IPS-20b (cell line): ENCODE measurements around the gene ZDHHC20.
"Not testable (repeated sequence)": the region's sequence is repeated elsewhere in the genome, so short reads cannot be mapped to it uniquely, and the experiment has no call there.

Source experiments
- H3K27ac ChIP-seq: one replicate; pipeline ENCODE4 v1.5.1; 2013; ENCODE audit warnings: low read length
- H3K27me3 ChIP-seq: 2 replicates; pipeline ENCODE4 v1.6.1; 2013; ENCODE audit warnings: mild to moderate bottlenecking, low read length, inconsistent platforms; ENCODE audit not compliant: insufficient read depth
- H3K36me3 ChIP-seq: 2 replicates; pipeline ENCODE4 v1.6.1; 2013; ENCODE audit warnings: low read depth, mild to moderate bottlenecking, inconsistent platforms, low read length, moderate library complexity; ENCODE audit not compliant: insufficient read depth
- H3K4me1 ChIP-seq: 2 replicates; pipeline ENCODE4 v1.6.1; 2013; ENCODE audit warnings: mild to moderate bottlenecking, control low read depth, inconsistent platforms, low read length, moderate library complexity; ENCODE audit not compliant: insufficient read depth
- H3K4me3 ChIP-seq: 2 replicates; pipeline ENCODE4 v1.5.1; 2013; ENCODE audit warnings: mild to moderate bottlenecking, low read length, inconsistent platforms
- H3K9ac ChIP-seq: 2 replicates; pipeline ENCODE4 v1.6.1; 2013; ENCODE audit warnings: low read depth, mild to moderate bottlenecking, inconsistent platforms, low read length, moderate library complexity
- H3K9me3 ChIP-seq: 2 replicates; pipeline ENCODE4 v1.6.1; 2013; ENCODE audit warnings: mild to moderate bottlenecking, low read depth, low read length, inconsistent platforms; ENCODE audit not compliant: insufficient read depth

ZDHHC20 gene

DNA sequence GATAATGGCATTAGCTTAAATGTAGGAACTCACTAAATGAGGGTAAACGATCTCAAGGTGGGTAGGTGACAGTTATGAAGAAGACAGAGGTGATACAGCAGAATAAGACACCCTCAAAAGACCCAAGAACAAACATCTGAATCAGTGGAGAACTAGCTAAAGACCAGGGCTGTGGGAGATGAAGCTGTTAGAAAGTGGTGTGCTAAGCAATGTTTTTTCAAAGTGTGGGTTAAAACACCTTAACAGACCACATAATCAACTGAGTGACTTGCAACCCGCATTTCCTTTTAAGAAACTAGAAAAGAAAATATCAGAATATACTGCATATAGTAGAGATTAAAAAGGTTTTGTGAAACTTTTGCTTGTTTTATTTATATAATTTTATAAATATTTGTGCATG, 70.0 kb downstream of the ZDHHC20 start:
- H3K4me3 ChIP-seq = no peak overlapping the region
- H3K36me3 ChIP-seq = peaks cover 59% of the 10 kb centered on the region
- no peaks in the 10 kb centered on the region for H3K4me1 ChIP-seq
- H3K9me3 ChIP-seq = peaks cover 6% of the 10 kb centered on the region; the same call in 1 of the 2 replicates
- no peak overlapping the region for H3K27ac ChIP-seq
- no peak overlapping the region for H3K9ac ChIP-seq
- H3K27me3 ChIP-seq = no peaks in the 10 kb centered on the region

- peaks cover 68% of the 10 kb centered on the region for H3K36me3 ChIP-seq
- H3K27ac ChIP-seq = no peak overlapping the region
Observed at GRCh38 chr13:21385710-21386109, 73.4 kb downstream of the ZDHHC20 start.

DNA sequence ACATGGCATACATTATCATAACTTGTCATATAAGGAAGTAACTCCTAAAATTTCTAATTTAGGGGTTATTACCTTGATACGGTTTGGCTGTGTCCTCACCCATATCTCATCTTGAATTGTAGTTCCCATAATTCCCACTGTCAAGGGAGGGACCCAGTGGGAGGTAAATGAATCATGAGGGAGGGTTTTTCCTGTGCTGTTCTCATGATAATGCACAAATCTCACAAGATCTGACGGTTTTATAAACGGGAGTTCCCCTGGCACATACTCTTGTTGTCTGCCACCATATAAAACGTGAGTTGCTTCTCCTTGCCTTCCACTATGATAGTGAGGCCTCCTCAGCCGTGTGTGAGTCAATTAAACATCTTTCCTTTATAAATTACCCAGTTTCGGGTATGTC, 76.0 kb downstream of the ZDHHC20 start:
- peaks cover 6% of the 10 kb centered on the region; the same call in 1 of the 2 replicates for H3K9me3 ChIP-seq
- no peaks in the 10 kb centered on the region; the same call in 1 of the 2 replicates for H3K4me1 ChIP-seq
- no peak overlapping the region for H3K4me3 ChIP-seq
- no peaks in the 10 kb centered on the region for H3K27me3 ChIP-seq
- no peak overlapping the region for H3K9ac ChIP-seq
- H3K27ac ChIP-seq = no peak overlapping the region
- peaks cover 68% of the 10 kb centered on the region for H3K36me3 ChIP-seq

More at GRCh38 chr13:21385710-21386109, 73.4 kb downstream of the ZDHHC20 start:
- H3K4me3 ChIP-seq = no peak overlapping the region
- H3K27me3 ChIP-seq = no peaks in the 10 kb centered on the region
- peaks cover 6% of the 10 kb centered on the region; the same call in 1 of the 2 replicates for H3K9me3 ChIP-seq
- H3K4me1 ChIP-seq = no peaks in the 10 kb centered on the region; the same call in 1 of the 2 replicates
- H3K9ac ChIP-seq = no peak overlapping the region

DNA sequence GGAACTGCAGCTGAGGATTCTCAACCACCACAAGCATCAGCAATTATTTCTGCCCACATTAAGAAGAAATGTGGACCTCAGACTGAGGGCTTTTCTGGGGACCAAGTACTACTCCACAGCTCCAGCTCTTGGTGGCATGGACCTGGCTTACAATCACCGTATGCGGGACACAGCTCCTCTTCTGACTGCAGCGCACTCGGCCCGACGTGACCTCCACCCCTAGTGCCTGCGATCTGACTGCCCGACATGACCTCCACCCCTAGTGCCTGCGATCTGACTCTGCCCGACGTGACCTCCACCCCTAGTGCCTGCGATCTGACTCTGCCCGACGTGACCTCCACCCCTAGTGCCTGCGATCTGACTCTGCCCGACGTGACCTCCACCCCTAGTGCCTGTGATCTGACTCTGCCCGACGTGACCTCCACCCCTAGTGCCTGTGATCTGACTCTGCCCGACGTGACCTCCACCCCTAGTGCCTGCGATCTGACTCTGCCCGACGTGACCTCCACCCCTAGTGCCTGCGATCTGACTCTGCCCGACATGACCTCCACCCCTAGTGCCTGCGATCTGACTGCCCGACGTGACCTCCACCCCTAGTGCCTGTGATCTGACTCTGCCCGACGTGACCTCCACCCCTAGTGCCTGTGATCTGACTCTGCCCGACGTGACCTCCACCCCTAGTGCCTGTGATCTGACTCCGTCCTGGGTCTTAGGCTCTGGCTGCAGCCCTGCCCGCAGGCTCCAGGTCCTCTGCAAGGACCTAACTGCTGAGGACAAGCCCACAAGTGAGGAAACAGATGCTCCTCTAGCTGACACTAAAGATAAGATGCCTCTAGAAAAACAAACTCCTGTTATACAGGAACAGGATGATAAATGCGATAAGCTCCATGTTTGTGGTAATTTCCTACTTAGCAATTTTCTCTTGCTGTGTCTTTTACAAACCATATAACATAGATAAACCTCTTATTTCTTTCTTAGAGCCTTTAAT, 81.8 kb downstream of the ZDHHC20 start:
- not testable (repeated sequence) for H3K4me3 ChIP-seq, H3K27ac ChIP-seq, H3K9ac ChIP-seq, H3K9me3 ChIP-seq, H3K4me1 ChIP-seq, H3K27me3 ChIP-seq
- H3K36me3 ChIP-seq = peaks cover 72% of the 10 kb centered on the region

- Histone ChIP-seq H3K36me3 (peaks cover 38% of the 10 kb centered on the region), H3K4me1 (no peaks in the 10 kb centered on the region), H3K9me3 (no peaks in the 10 kb centered on the region), H3K27me3 (no peaks in the 10 kb centered on the region), H3K9ac (no peak overlapping the region), H3K4me3 (no peak overlapping the region), H3K27ac (no peak overlapping the region)
Observed at GRCh38 chr13:21372530-21372929, 86.6 kb downstream of the ZDHHC20 start.

DNA sequence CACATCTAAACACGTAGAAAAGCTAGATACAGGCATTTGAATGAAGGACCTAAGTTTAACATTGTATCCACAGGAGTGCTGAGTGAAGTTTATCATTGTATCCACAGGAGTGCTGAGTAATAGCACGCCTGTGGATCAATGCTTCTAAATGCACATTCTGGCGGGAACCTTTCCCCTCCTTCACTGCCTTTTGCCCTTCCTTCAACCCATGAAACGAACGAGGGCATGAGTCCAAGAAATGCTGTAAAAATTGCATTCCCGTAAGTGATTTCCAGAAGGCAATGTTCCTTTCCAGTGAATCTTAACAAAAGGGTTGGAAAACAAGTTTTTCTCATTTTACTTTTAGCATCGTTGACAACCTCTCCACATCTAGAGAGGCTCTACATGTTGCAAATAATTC, 88.1 kb downstream of the ZDHHC20 start:
- Histone ChIP-seq H3K4me1 (no peaks in the 10 kb centered on the region), H3K27ac (no peak overlapping the region), H3K4me3 (no peak overlapping the region), H3K27me3 (no peaks in the 10 kb centered on the region), H3K36me3 (peaks cover 27% of the 10 kb centered on the region), H3K9me3 (no peaks in the 10 kb centered on the region), H3K9ac (no peak overlapping the region)

DNA sequence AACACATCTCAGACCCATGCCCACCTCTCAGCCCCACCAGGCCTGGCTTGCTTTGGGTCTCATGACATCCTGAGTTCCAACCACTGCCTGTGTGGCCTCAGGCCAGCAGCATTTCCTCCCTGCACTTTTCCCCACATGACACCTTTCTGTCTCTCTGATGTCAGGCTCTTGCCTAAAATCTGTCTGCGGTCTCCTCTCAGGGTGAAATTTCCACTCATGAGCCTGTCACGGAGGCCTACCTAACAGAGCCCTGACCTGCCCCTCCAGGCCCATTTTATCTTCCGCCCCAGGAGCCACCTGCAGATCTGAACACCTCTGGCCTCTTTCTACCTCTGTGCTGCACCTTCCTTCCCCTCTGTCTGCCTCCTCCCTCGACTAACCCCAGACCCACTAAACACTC, 93.5 kb downstream of the ZDHHC20 start:
- Histone ChIP-seq H3K27me3 (no peaks in the 10 kb centered on the region), H3K9me3 (no peaks in the 10 kb centered on the region), H3K27ac (no peak overlapping the region), H3K4me3 (no peak overlapping the region), H3K4me1 (no peaks in the 10 kb centered on the region), H3K36me3 (no peaks in the 10 kb centered on the region), H3K9ac (no peak overlapping the region)

GRCh38 chr13:21364916-21365315, 94.2 kb downstream of the ZDHHC20 start:
- Histone ChIP-seq H3K4me1 (no peaks in the 10 kb centered on the region), H3K9me3 (no peaks in the 10 kb centered on the region)

DNA sequence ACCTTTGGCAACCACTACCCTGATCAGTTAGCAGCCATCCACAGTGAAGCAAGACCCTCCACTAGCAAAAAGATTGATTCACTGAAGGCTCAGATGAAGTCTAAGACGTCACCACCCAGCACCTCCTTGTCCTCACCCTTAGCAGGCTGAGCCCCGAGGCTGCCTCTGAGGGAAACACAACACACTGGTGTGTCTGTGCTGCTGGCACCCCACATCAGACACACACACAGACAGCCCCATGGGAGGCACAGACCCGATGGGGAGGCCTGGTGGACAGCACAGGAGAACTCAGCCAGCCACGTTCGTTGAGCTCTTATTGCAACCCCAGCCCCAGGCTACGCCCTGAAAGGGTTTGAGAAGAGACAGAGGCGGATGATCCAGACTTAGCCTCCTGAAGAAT, 94.7 kb downstream of the ZDHHC20 start:
- no peak overlapping the region for H3K9ac ChIP-seq
- H3K27me3 ChIP-seq = no peaks in the 10 kb centered on the region
- H3K27ac ChIP-seq = no peak overlapping the region
- no peaks in the 10 kb centered on the region for H3K9me3 ChIP-seq
- H3K4me1 ChIP-seq = no peaks in the 10 kb centered on the region
- no peak overlapping the region for H3K4me3 ChIP-seq
- no peaks in the 10 kb centered on the region for H3K36me3 ChIP-seq

More at GRCh38 chr13:21364916-21365315, 94.2 kb downstream of the ZDHHC20 start:
- Histone ChIP-seq H3K36me3 (no peaks in the 10 kb centered on the region), H3K27ac (no peak overlapping the region), H3K27me3 (no peaks in the 10 kb centered on the region), H3K4me3 (no peak overlapping the region), H3K9ac (no peak overlapping the region)

DNA sequence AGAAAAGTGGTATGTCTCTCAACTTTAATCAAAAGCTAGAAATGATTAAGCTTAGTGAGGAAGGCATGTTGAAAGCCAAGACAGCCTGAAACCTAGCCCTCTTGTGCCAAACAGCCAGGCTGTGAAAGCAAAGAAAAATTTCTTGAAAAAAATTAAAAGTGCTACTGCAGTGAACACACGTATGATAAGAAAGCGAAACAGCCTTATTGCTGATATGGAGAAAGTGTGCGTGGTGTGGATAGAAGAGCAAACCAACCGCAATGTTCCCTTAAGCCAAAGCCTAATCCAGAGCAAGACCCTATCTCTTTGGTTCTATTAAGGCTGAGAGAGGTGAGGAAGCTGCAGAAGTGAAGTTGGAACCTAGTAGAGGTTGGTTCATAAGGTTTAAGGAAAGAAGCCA, 96.4 kb downstream of the ZDHHC20 start:
- no peaks in the 10 kb centered on the region for H3K9me3 ChIP-seq
- no peaks in the 10 kb centered on the region for H3K27me3 ChIP-seq
- H3K9ac ChIP-seq = no peak overlapping the region
- no peaks in the 10 kb centered on the region for H3K36me3 ChIP-seq
- no peak overlapping the region for H3K27ac ChIP-seq
- no peaks in the 10 kb centered on the region for H3K4me1 ChIP-seq
- no peak overlapping the region for H3K4me3 ChIP-seq

GRCh38 chr13:21361706-21362105, 97.4 kb downstream of the ZDHHC20 start:
- Histone ChIP-seq H3K4me3 (no peak overlapping the region), H3K9ac (no peak overlapping the region), H3K36me3 (no peaks in the 10 kb centered on the region), H3K27ac (no peak overlapping the region), H3K27me3 (no peaks in the 10 kb centered on the region), H3K9me3 (no peaks in the 10 kb centered on the region), H3K4me1 (no peaks in the 10 kb centered on the region)

GRCh38 chr13:21361123-21361522, 98.0 kb downstream of the ZDHHC20 start:
- H3K27me3 ChIP-seq = no peaks in the 10 kb centered on the region
- no peaks in the 10 kb centered on the region for H3K36me3 ChIP-seq
- no peak overlapping the region for H3K9ac ChIP-seq
- H3K9me3 ChIP-seq = no peaks in the 10 kb centered on the region
- H3K4me1 ChIP-seq = no peaks in the 10 kb centered on the region
- H3K27ac ChIP-seq = no peak overlapping the region
- no peak overlapping the region for H3K4me3 ChIP-seq
